PFSK-1 (cell line): ENCODE measurements around the gene SLC5A10.

Experiments used
- FOXP2 ChIP-seq: optimal IDR thresholded peaks from 2 replicates; pipeline ENCODE3; 2011; ENCODE audit warnings: borderline replicate concordance, control low read depth, inconsistent platforms; ENCODE audit not compliant: insufficient read depth; ENCODE audit errors: extremely low read length, extremely low read depth
- POLR2AphosphoS5 ChIP-seq: IDR thresholded peaks from 2 replicates; pipeline ENCODE4 v1.6.1; 2012; ENCODE audit warnings: low read depth, mild to moderate bottlenecking, control low read depth, low read length, moderate library complexity
- SIN3A ChIP-seq: IDR thresholded peaks from 2 replicates; pipeline ENCODE4 v1.6.1; 2012; ENCODE audit warnings: mild to moderate bottlenecking, low read length, moderate library complexity, borderline replicate concordance; ENCODE audit not compliant: insufficient read depth
- TAF1 ChIP-seq: IDR thresholded peaks from 2 replicates; pipeline ENCODE4 v1.6.1; 2012; ENCODE audit warnings: low read length, control low read depth, borderline replicate concordance; ENCODE audit not compliant: insufficient read depth
- TF ChIP-seq, protein P1 (sequence below), 2 experiments: IDR thresholded peaks; 2 replicates each; pipeline versions ENCODE4 v1.6.1 to v1.8.0; 2011 to 2012; ENCODE audit warnings: low read depth in 2 of 2, low read length in 2 of 2, control low read depth in 1 of 2, inconsistent platforms in 1 of 2, mild to moderate bottlenecking in 1 of 2, moderate library complexity in 1 of 2; ENCODE audit not compliant: insufficient read depth in 1 of 2

- no peak for TF ChIP-seq SIN3A
- TF ChIP-seq POLR2AphosphoS5: no peak
- TF ChIP-seq, protein P1, sequence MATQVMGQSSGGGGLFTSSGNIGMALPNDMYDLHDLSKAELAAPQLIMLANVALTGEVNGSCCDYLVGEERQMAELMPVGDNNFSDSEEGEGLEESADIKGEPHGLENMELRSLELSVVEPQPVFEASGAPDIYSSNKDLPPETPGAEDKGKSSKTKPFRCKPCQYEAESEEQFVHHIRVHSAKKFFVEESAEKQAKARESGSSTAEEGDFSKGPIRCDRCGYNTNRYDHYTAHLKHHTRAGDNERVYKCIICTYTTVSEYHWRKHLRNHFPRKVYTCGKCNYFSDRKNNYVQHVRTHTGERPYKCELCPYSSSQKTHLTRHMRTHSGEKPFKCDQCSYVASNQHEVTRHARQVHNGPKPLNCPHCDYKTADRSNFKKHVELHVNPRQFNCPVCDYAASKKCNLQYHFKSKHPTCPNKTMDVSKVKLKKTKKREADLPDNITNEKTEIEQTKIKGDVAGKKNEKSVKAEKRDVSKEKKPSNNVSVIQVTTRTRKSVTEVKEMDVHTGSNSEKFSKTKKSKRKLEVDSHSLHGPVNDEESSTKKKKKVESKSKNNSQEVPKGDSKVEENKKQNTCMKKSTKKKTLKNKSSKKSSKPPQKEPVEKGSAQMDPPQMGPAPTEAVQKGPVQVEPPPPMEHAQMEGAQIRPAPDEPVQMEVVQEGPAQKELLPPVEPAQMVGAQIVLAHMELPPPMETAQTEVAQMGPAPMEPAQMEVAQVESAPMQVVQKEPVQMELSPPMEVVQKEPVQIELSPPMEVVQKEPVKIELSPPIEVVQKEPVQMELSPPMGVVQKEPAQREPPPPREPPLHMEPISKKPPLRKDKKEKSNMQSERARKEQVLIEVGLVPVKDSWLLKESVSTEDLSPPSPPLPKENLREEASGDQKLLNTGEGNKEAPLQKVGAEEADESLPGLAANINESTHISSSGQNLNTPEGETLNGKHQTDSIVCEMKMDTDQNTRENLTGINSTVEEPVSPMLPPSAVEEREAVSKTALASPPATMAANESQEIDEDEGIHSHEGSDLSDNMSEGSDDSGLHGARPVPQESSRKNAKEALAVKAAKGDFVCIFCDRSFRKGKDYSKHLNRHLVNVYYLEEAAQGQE (IDR thresholded peaks at IDR 0.05; ENCODE audit: insufficient read depth in 1 of 2, low read depth in 2 of 2, low read length in 2 of 2): no peak
- TF ChIP-seq FOXP2: no peak
- no peak for TF ChIP-seq TAF1
These were observed 29.3 kb downstream of the SLC5A10 start for GRCh38 chr17:18981335-18981641.
